Stimulated activated CD4-positive, alpha-beta T cell treated with anti-CD3 and anti-CD28 coated beads, Interleukin-2, amount 100 ng/mL, for 24 hours (primary cell): ENCODE results near the gene PSMD11.
A peak's percentile ranks its signal among the peaks of the same experiment; 100 is the strongest.
"Not testable (repeated sequence)": the region's sequence is repeated elsewhere in the genome, so short reads cannot be mapped to it uniquely, and the experiment has no call there.

Experiments
- DNase-seq, 2 donors: peaks; one replicate each; pipeline ENCODE4 v3.0.0-alpha.2; 2020

Gene PSMD11

GRCh38 chr17:32515677-32516383 is 71.5 kb downstream of the PSMD11 start:
- no peak for DNase-seq

DNA sequence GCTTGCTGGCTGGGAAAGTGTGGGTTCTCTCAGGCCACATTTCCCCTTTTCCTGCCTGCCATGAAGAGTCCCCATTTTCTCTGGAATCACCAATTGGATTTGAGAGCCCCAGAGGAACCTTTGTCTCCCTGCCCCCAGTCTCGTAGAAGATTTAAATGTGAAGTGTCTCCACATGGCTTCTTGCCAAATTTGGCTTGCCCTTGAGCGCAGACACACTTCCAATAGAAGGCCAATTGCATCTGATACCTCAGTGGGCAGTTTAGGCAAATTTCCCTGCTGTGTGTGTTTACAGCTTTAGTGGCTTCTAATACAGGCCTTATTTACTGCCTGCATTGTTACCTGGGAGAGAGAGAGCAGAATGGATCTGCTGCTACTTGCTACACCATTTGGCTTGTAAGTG is 72.1 kb downstream of the PSMD11 start:
- no peak for DNase-seq

DNA sequence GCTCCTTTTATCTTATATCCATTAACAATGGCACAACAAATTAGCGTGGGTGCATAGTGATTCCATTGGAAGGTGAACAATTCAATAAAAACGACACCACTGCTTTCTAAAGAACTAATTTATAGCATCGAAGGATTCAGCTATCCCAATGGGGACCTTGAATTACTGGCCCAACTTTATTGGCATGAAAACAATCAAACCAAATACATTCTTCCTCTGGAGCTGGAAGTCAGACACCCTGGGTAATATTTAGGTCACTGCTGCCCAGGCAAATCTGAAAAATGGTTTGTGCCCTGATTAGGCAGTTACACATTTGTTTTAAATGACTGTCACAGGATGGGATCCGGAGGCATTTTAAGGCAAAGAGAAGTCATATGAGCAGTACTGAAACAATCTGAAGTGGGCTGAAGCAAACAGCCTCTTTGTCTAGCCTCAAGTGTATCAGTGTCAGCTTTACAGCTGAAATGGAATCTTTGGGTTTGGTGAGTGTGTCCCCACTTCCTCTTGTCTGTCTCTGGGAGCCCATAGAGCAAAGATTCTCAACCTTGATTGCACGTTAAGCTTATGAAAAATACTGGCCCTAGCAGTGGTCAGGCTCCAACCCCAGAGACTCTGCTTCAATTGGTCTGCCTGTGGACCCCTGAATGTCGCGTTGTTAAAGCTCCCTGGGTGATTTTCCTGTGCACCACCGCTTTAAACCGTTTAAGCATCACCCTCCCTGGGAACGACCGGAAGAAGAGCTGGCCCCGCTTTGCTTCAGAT is 72.8 kb downstream of the PSMD11 start:
- DNase-seq = no peak

DNA sequence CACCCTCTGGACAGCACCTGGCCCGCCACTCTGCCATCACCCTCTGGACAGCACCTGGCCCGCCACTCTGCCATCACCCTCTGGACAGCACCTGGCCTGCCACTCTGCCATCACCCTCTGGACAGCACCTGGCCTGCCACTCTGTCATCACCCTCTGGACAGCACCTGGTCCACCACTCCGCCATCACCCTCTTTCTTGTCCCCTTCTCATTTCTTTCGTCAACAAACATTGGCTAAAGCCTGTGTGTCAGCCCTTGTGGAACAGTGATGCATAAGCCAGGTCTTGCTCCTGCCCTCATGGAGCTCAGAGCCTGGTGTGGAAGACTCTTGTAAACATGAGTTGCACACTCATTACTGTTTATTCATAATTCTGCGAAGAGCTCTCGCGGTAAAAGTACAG is 73.7 kb downstream of the PSMD11 start:
- no peak for DNase-seq

DNA sequence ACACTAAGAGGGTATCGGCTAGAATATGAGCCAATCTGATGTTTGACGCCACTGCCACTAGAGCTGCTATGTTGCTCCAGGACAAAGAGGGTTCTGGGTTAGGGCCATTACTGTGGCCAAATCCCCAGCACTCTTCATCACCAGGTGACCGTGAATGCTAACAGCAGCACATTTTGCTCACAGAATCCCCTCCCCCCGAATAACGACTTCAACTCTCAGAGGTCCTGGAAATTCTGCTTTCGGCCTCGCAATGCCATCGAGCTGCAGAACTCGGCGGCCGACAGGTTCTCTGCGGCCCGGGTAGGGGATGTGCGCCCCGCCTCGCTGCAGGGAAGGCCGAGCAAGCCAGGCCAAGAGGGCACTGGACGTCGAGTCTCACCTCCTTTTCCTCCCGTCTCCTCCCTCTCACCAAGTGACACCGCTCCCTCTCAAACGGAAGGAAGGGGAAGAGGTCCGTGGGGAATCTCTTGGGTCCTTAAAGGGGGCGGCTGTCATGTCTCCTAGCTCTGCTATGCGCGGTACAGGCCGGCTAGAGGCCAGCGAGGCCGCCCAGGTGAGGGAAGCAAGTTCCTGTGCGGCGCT is 74.4 kb downstream of the PSMD11 start:
- DNase-seq = no peak

GRCh38 chr17:32519228-32520103 is 75.2 kb downstream of the PSMD11 start:
- peak; percentile 67 to 72 for DNase-seq

GRCh38 chr17:32520104-32520701 is 75.9 kb downstream of the PSMD11 start:
- DNase-seq = peak; percentile 54 to 58

DNA sequence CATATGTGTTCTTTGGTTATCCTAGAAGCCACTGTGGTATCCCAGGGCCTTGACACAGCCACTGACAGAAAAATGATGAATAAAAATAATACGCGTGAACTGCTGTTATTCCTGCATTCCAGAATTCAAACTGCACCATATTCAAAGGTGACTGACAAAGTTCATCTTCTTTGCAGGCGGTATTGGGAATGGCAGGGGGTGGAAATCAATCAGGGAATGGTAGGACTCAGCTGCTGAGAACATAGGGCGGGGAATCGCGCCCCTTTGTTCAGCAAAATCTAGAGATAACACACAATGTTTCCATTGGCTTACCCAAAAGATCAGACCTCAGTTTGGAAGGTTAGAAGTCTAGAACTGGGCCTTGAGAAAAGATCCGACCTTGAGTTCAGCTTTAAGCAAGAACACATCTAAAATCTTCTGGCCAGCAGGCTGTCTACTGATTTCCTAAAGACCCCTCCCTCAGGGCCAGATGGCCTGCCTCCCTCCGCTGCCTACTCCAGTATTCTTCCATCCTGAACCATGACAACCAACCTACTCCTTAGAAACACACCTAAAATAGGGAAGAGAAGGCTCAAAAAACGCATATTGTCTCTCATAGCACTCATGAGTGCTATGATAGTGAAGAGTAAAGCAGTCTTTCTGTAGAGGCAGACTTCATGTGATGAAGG is 76.6 kb downstream of the PSMD11 start:
- no peak for DNase-seq

DNA sequence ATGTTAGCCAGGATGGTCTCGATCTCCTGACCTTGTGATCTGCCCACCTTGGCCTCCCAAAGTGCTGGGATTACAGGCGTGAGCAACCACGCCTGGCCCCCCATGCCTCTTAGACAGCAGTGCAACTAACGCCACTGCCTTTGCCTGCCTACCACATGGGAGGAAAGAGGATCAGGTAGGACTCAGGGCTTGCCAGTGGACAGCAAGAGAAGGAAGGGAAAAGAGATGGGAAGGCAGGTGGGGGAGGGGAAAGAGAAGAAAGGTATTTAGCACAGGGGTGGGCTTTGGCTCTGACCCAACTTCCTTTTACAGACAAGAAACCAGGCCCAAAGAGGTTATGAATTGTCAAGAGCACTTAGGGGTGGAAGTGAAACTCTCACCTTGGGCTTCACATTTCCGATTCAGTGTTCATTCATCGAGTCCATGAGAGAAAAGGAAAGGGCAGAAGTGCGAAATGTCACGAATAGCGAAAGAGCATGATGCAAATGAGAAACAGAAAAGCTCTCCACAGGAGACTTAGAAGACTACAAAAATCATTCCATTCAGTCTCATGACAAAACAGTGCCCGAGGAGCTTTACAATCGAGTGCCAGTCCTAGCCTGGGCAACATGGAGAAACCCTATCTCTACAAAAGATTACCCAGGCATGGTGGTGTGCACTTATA is 78.8 kb downstream of the PSMD11 start:
- peak; percentile 48 to 59 for DNase-seq

GRCh38 chr17:32523827-32524552 is 79.7 kb downstream of the PSMD11 start:
- peak in 1 of 2 donors; percentile 45 for DNase-seq

DNA sequence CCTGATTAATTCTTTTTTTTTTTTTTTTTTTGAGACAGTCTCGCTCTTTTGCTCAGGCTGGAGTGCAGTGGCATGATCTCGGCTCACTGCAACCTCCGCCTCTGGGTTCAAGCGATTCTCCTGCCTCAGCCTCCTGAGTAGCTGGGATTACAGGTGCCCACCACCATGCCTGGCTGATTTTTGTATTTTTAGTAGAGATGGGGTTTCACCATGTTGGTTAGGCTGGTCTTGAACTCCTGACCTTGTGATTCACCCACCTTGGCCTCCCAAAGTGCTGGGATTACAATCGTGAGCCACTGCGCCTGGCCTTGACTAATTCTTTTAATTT is 80.2 kb downstream of the PSMD11 start:
- not testable (repeated sequence) for DNase-seq

GRCh38 chr17:32525122-32525521 is 80.8 kb downstream of the PSMD11 start:
- no peak for DNase-seq

DNA sequence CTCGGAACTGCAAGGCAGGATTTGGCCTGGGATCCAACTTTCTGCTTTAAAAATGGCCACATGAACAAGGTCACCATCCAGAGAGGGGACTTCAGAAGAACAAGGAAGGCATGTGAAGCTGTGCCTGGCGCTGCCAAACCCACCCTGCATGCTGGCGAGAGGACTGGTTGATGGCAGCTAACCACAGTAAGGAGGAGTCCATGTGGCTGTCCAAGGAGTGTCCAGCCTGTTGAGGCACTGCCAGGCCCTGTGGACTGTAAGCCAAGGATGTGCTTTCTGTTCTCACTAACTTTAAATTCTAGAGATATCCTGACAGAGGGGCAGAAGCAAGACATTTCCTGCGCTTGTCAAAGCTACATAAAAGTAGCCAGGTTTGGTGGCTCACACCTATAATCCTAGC is 82.8 kb downstream of the PSMD11 start:
- DNase-seq = no peak

- DNase-seq = no peak
Observed at GRCh38 chr17:32528825-32529224, 84.5 kb downstream of the PSMD11 start.

- no peak for DNase-seq
Observed at GRCh38 chr17:32529604-32530003, 85.3 kb downstream of the PSMD11 start.
